IMR-90 (cell line): ENCODE measurements around the gene TCEA2. TPM values are rescaled to one million over a fixed set of nuclear protein-coding genes. Genes with fewer than 3 reads are reported as not detected.

Source experiments
- ATAC-seq: fragments of 200-7000 bp; cut with Tn5 transposase; 2 replicates; pipeline ENCODE4 v1.9.1; 2020; ENCODE audit warnings: low read depth, mild to moderate bottlenecking, moderate library complexity
- BruUV-seq: library from RNA; stranded (reverse); fragments of 400-500 nt; replicated peaks from 2 replicates; lab custom pipeline; 2021; lab: Mats Ljungman, UMichigan
- CTCF ChIA-PET: fragments of 300-600 bp; formaldehyde crosslinking; extraction: SDS; loops from one replicate; lab custom pipeline; 2021; ENCODE audit warnings: antibody characterized with exemption; lab: Yijun Ruan, JAX
- POLR2A ChIA-PET: fragments of 300-600 bp; sonication (Branson Sonifier 250); formaldehyde crosslinking; loops from one replicate; lab custom pipeline; 2022; ENCODE audit warnings: antibody characterized with exemption; ENCODE audit not compliant: unreplicated experiment; lab: Charles Lee
- DNase-seq: peaks from one replicate; pipeline ENCODE4 v3.0.0; 2013
- H2AFZ ChIP-seq: replicated peaks from 2 replicates; pipeline ENCODE3; 2013; ENCODE audit warnings: low read length, mild to moderate bottlenecking; ENCODE audit not compliant: poor library complexity
- H2AK5ac ChIP-seq: 2 replicates; pipeline ENCODE4 v1.6.1; 2013; ENCODE audit warnings: low read depth, low read length, inconsistent platforms
- H2AK9ac ChIP-seq: replicated peaks from 2 replicates; pipeline ENCODE3; 2013; ENCODE audit warnings: mild to moderate bottlenecking, low read depth, low read length, moderate library complexity; ENCODE audit not compliant: poor library complexity
- H2BK120ac ChIP-seq: 2 replicates; pipeline ENCODE4 v1.6.1; 2013; ENCODE audit warnings: low read depth, low read length, inconsistent platforms
- H2BK15ac ChIP-seq: 3 replicates; pipeline ENCODE4 v1.6.1; 2013; ENCODE audit warnings: low read depth, low read length, inconsistent platforms
- H2BK20ac ChIP-seq: 2 replicates; pipeline ENCODE4 v1.6.1; 2013; ENCODE audit warnings: low read depth, mild to moderate bottlenecking, inconsistent platforms, low read length, moderate library complexity
- H2BK5ac ChIP-seq: 2 replicates; pipeline ENCODE4 v1.6.1; 2013; ENCODE audit warnings: mild to moderate bottlenecking, low read depth, low read length, inconsistent platforms; ENCODE audit not compliant: poor library complexity, severe bottlenecking
- H3K14ac ChIP-seq: replicated peaks from 2 replicates; pipeline ENCODE4 v1.6.1; 2013; ENCODE audit warnings: low read depth, low read length, inconsistent platforms
- H3K18ac ChIP-seq: 2 replicates; pipeline ENCODE4 v1.6.1; 2013; ENCODE audit warnings: low read depth, low read length, control low read depth
- H3K23ac ChIP-seq: 2 replicates; pipeline ENCODE4 v1.6.1; 2013; ENCODE audit warnings: low read depth, low read length, inconsistent platforms
- H3K27ac ChIP-seq: 2 replicates; pipeline ENCODE4 v1.5.1; 2013; ENCODE audit warnings: mild to moderate bottlenecking, control low read depth, low read length; ENCODE audit not compliant: insufficient read depth
- H3K27me3 ChIP-seq: 2 replicates; pipeline ENCODE4 v1.6.1; 2013; ENCODE audit warnings: low read length; ENCODE audit not compliant: control insufficient read depth, insufficient read depth
- H3K36me3 ChIP-seq: 2 replicates; pipeline ENCODE4 v1.6.1; 2013; ENCODE audit warnings: low read length, mixed read lengths; ENCODE audit not compliant: control insufficient read depth, insufficient read depth
- H3K4ac ChIP-seq: 2 replicates; pipeline ENCODE4 v1.6.1; 2013; ENCODE audit warnings: low read depth, low read length, inconsistent platforms
- H3K4me1 ChIP-seq: 2 replicates; pipeline ENCODE4 v1.6.1; 2013; ENCODE audit warnings: low read length, mixed read lengths; ENCODE audit not compliant: control insufficient read depth, insufficient read depth
- H3K4me2 ChIP-seq: 2 replicates; pipeline ENCODE4 v1.6.1; 2013; ENCODE audit warnings: low read depth, mild to moderate bottlenecking, control low read depth, low read length, moderate library complexity
- H3K4me3 ChIP-seq: 2 replicates; pipeline ENCODE4 v1.5.1; 2013; ENCODE audit warnings: low read depth, mild to moderate bottlenecking, control low read depth, low read length, moderate library complexity; ENCODE audit not compliant: insufficient read depth
- H3K56ac ChIP-seq: 2 replicates; pipeline ENCODE4 v1.6.1; 2013; ENCODE audit warnings: low read length, inconsistent platforms; ENCODE audit not compliant: insufficient read depth; ENCODE audit errors: extremely low read depth
- H3K79me1 ChIP-seq, 2 experiments: 2 replicates each; pipeline ENCODE4 v1.6.1; 2013; ENCODE audit warnings: low read length in 2 of 2, inconsistent platforms in 1 of 2, low read depth in 1 of 2
- H3K9ac ChIP-seq: 2 replicates; pipeline ENCODE4 v1.6.1; 2013; ENCODE audit warnings: low read depth, low read length, control low read depth
- H3K9me1 ChIP-seq: 2 replicates; pipeline ENCODE4 v1.6.1; 2013; ENCODE audit warnings: low read length, inconsistent platforms; ENCODE audit not compliant: insufficient read depth
- H3K9me3 ChIP-seq: 2 replicates; pipeline ENCODE4 v1.6.1; 2013; ENCODE audit warnings: low read length; ENCODE audit not compliant: control insufficient read depth, insufficient read depth
- H4K20me1 ChIP-seq: 2 replicates; pipeline ENCODE4 v1.6.1; 2013; ENCODE audit warnings: low read length, inconsistent platforms; ENCODE audit not compliant: insufficient read depth
- H4K5ac ChIP-seq: 2 replicates; pipeline ENCODE4 v1.6.1; 2013; ENCODE audit warnings: mild to moderate bottlenecking, low read depth, low read length, control low read depth
- H4K8ac ChIP-seq, 2 experiments: 2 replicates each; pipeline ENCODE4 v1.6.1; 2013; ENCODE audit warnings: low read depth in 2 of 2, low read length in 2 of 2, control low read depth in 1 of 2, inconsistent platforms in 1 of 2
- H4K91ac ChIP-seq: 2 replicates; pipeline ENCODE4 v1.6.1; 2013; ENCODE audit warnings: low read depth, low read length, inconsistent platforms; ENCODE audit not compliant: insufficient read depth
- BHLHE40 ChIP-seq: fragments of 150-350 bp; IDR thresholded peaks from 2 replicates; pipeline ENCODE4 v1.6.1; 2016; ENCODE audit warnings: mild to moderate bottlenecking, low read depth, low read length
- CEBPB ChIP-seq: IDR thresholded peaks from 2 replicates; pipeline ENCODE4 v1.6.1; 2012; ENCODE audit warnings: low read depth, low read length, improper control_type of control experiment
- CHD1 ChIP-seq: IDR thresholded peaks from 2 replicates; pipeline ENCODE4 v1.6.1; 2012; ENCODE audit warnings: low read depth, low read length, improper control_type of control experiment
- FOS ChIP-seq: fragments of 150-350 bp; IDR thresholded peaks from 2 replicates; pipeline ENCODE4 v1.6.1; 2016; ENCODE audit warnings: low read depth, low read length
- MAFK ChIP-seq: IDR thresholded peaks from 2 replicates; pipeline ENCODE4 v1.6.1; 2012; ENCODE audit warnings: low read depth, low read length, improper control_type of control experiment
- MAZ ChIP-seq: IDR thresholded peaks from 2 replicates; pipeline ENCODE4 v1.6.1; 2012; ENCODE audit warnings: low read depth, mild to moderate bottlenecking, low read length, improper control_type of control experiment, moderate library complexity, borderline replicate concordance
- NFE2L2 ChIP-seq: fragments of 150-350 bp; IDR thresholded peaks from 2 replicates; pipeline ENCODE4 v1.6.1; 2016; ENCODE audit warnings: low read depth, mild to moderate bottlenecking, low read length
- POLR2A ChIP-seq: IDR thresholded peaks from 2 replicates; pipeline ENCODE4 v1.6.1; 2012; ENCODE audit warnings: mild to moderate bottlenecking, low read depth, low read length
- RAD21 ChIP-seq: IDR thresholded peaks from 2 replicates; pipeline ENCODE4 v1.6.1; 2012; ENCODE audit warnings: low read length, improper control_type of control experiment
- RCOR1 ChIP-seq: IDR thresholded peaks from 2 replicates; pipeline ENCODE4 v1.6.1; 2012; ENCODE audit warnings: mild to moderate bottlenecking, low read length, improper control_type of control experiment; ENCODE audit not compliant: insufficient replicate concordance
- SMC3 ChIP-seq: fragments of 150-350 bp; IDR thresholded peaks from 2 replicates; pipeline ENCODE4 v1.6.1; 2016; ENCODE audit warnings: low read depth, mild to moderate bottlenecking, antibody characterized with exemption, low read length, moderate library complexity
- WGBS, 2 experiments: methylation state at CpG; one replicate each; pipeline versions ENCODE4 v1.1.5 to v1.1.7; 2013; ENCODE audit warnings: missing lambda C conversion rate in 2 of 2; ENCODE audit not compliant: insufficient read length in 1 of 2; ENCODE audit errors: extremely low coverage in 2 of 2; 5-methylcytosine and 5-hydroxymethylcytosine counted together
- dilution Hi-C: fragments of 300-500 bp; cut with HindIII; formaldehyde crosslinking; loops from one replicate; pipeline ENCODE4 v1.14.3; 2018; ENCODE audit warnings: low sequenced_read_pairs; ENCODE audit not compliant: unreplicated experiment
- in situ Hi-C: fragments of 300-500 bp; cut with MboI; formaldehyde crosslinking; loops from 3 replicates; pipeline ENCODE4 v1.14.3; 2019; ENCODE audit warnings: low sequenced_read_pairs, inconsistent platforms, mixed read lengths
- intact Hi-C: fragments of 100-400 bp; cut with micrococcal nuclease; formaldehyde crosslinking; loops from 2 replicates; pipeline ENCODE4 v1.10.0; 2022
- polyA plus RNA-seq, 3 experiments: library from polyadenylated mRNA; depleted of rRNA; stranded (reverse); fragments of >200 nt; gene quantifications; 2 replicates each; pipeline ENCODE4 v1.2.3, GENCODE V29; 2012; ENCODE audit warnings: low replicate concordance in 1 of 3
- total RNA-seq: library from RNA; depleted of rRNA; stranded (reverse); fragments of >200 nt; gene quantifications from 2 replicates; pipeline ENCODE4 v1.2.3, GENCODE V29; 2012

The TCEA2 gene
- total and polyA plus RNA-seq, 2 of the 4 experiments (the other 2 are of a cell fraction), result 9.3 to 30.0 TPM

DNA sequence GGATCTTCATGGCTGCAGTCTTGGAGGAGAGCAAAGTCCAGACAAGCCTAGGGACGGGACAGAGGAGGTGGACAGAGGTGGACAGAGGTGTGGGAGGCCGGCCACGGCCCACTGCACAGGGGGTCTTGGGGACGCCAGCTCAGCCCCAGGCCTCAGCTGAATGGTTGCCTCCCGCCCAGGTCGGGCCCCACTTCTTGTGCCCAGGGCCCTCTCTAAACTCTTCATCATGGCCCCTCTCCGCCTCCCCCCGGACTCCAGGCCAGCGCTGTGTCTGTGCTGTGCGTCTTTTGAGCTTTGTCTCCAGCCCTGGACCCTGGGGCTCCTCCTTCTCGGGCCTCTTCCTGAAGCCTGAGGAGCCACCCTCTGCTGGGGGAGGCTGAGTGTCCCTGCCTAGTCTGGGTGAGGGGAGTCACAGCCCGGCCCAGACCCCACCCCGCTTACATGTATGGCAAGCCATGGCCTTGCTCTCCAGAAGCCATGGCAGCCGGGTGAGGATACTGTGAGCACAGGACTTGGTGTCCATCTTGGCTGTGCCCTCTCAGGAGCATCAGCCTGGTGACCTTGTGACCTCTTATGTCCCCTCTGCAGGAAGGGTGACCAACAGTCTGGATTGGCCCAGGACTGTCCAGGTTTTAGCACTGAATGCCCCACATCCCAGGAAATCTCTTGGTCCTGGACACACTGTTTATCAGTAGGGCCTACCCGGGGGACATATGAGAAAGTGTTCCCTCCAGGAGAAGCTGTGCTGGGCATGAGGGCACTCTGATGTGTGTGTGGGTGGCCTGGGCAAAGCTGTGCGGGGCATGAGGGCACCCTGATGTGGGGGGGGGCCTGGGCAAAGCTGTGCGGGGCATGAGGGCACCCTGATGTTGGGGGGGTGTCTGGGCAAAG, 53.8 kb downstream of the TCEA2 start:
- Histone ChIP-seq H3K4me3 (no peak overlapping the region), H2BK5ac (no peak overlapping the region), H4K20me1 (no peaks in the 10 kb centered on the region), H3K14ac (no peak overlapping the region), H2BK20ac (no peak overlapping the region), H3K9me3 (no peaks in the 10 kb centered on the region), H3K4me2 (no peak overlapping the region), H3K18ac (no peak overlapping the region), H2AFZ (no peak overlapping the region), H3K56ac (no peak overlapping the region), H4K5ac (no peak overlapping the region), H2BK15ac (no peak overlapping the region), H3K27ac (no peak overlapping the region), H2BK120ac (no peak overlapping the region), H3K9me1 (no peaks in the 10 kb centered on the region), H4K8ac (no peak overlapping the region), H3K23ac (no peak overlapping the region), H3K4me1 (no peaks in the 10 kb centered on the region), H3K79me1 (no peaks in the 10 kb centered on the region), H3K36me3 (no peaks in the 10 kb centered on the region), H3K27me3 (peaks cover 31% of the 10 kb centered on the region), H4K91ac (no peak overlapping the region), H3K9ac (no peak overlapping the region), H2AK9ac (no peak overlapping the region), H2AK5ac (no peak overlapping the region), H3K4ac (no peak overlapping the region)
- in situ Hi-C loops (no loop called here), intact Hi-C loops (no loop called here), dilution Hi-C loops (no loop called here)
- no peak for DNase-seq
- 49% methylated on average over 3 of the region's 17 CpGs; no CpG with 5 or more reads in 1 of the 2 experiments for WGBS, 2 experiments
- no peak for ATAC-seq
- BruUV-seq, result no TSS peak
- CTCF ChIA-PET, result interaction anchor here (0.7 kb wide), 1 partner anchor 579 kb away, joined by 3 read pairs; no protein-coding TSS in a partner anchor
- TF ChIP-seq SMC3 (no peak), FOS (no peak), BHLHE40 (no peak), POLR2A (no peak), CEBPB (no peak), RCOR1 (no peak), NFE2L2 (no peak), RAD21 (no peak), MAFK (no peak), CHD1 (no peak), MAZ (no peak)
- POLR2A ChIA-PET, result no interaction called here
